SH-SY5Y (cell line): ENCODE measurements around the gene ACKR2.

Source experiments
- GATA2 ChIP-seq: IDR thresholded peaks from 2 replicates; pipeline ENCODE4 v1.6.1; 2011; ENCODE audit warnings: mild to moderate bottlenecking, low read depth, low read length
- GATA3 ChIP-seq: IDR thresholded peaks from 2 replicates; pipeline ENCODE4 v1.6.1; 2011; ENCODE audit warnings: low read depth, mild to moderate bottlenecking, low read length, moderate library complexity

GRCh38 chr3:42820746-42821051, 11.5 kb downstream of the ACKR2 start:
- no peak for TF ChIP-seq GATA2
- no peak for TF ChIP-seq GATA3
